22Rv1 (cell line): ENCODE measurements around the gene HBE1.
"Not testable (repeated sequence)": the region's sequence is repeated elsewhere in the genome, so short reads cannot be mapped to it uniquely, and the experiment has no call there.

ENCODE experiments used
- ZFX ChIP-seq: fragments of 450-650 bp; IDR thresholded peaks from 2 replicates; pipeline ENCODE4 v1.6.1; 2017; ENCODE audit warnings: antibody characterized with exemption, borderline replicate concordance
- TF ChIP-seq, protein P1 (sequence below): fragments of 450-650 bp; IDR thresholded peaks from 2 replicates; pipeline ENCODE4 v1.5.1; 2017; ENCODE audit warnings: mild to moderate bottlenecking

DNA sequence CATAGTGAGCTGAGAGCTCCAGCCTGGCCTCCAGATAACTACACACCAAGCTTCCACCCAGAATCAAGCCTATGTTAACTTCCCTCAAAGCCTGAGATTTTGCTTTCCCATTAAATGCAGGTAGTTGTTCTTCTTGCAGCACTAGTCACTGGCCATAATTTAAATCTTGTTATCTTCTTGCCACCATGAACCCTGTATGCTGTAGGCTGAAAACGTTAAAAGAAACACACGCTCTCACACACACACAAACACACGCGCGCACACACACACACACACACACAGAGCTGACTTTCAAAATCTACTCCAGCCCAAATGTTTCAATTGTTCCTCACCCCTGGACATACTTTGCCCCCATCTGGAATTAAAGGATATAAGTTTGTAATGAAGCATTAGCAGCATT is 16.3 kb downstream of the HBE1 start:
- TF ChIP-seq, protein P1, sequence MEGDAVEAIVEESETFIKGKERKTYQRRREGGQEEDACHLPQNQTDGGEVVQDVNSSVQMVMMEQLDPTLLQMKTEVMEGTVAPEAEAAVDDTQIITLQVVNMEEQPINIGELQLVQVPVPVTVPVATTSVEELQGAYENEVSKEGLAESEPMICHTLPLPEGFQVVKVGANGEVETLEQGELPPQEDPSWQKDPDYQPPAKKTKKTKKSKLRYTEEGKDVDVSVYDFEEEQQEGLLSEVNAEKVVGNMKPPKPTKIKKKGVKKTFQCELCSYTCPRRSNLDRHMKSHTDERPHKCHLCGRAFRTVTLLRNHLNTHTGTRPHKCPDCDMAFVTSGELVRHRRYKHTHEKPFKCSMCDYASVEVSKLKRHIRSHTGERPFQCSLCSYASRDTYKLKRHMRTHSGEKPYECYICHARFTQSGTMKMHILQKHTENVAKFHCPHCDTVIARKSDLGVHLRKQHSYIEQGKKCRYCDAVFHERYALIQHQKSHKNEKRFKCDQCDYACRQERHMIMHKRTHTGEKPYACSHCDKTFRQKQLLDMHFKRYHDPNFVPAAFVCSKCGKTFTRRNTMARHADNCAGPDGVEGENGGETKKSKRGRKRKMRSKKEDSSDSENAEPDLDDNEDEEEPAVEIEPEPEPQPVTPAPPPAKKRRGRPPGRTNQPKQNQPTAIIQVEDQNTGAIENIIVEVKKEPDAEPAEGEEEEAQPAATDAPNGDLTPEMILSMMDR, result not testable (repeated sequence)
- TF ChIP-seq ZFX, result not testable (repeated sequence)
